Activated CD4-positive, CD25-positive, alpha-beta regulatory T cell (primary cell): ENCODE results near the gene GOSR2.
A peak's percentile ranks its signal among the peaks of the same experiment; 100 is the strongest.

Source experiments
- DNase-seq, 4 experiments: peaks; one replicate each; lab custom pipeline; 2025; lab: John Stamatoyannopoulos, UW

Gene GOSR2

DNA sequence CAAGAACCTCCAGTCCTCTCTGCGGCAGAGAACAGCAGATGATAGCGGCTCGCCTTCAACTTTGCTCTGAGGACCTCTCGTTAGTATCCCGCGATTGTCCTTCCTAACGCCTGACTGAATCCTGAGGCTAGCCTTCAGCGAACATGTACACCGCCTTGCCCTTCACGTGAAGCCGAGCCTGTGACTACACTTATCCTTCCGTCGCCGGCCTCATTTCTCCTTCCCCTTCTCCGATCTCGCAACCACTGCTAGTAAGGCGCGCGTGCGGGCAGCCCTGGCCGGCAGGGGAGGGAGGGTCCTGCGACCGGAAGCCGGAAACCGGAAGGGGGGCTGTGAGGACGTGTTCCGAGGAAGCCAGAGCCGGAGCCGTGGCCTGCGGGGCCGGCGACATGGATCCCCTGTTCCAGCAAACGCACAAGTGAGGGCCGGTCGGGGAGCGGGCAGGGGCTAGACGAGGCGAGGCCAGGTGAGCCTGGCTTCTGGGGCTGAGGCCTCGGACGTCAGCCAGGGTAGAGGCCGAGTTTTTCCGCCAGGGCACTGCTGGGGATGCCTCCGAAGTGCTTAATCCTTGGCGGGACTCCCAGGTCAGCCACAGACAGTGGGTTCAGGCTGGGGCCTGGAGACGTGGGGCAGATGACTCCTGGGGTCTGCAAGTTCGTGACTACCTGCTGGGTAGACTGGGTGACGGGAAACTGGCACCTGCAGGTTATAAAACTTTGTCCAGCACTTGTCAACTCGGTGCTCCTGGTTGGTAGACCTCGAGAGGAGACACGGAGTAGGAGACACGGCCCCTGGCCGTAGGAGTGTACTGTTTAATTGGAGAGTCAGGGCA, at the start of gene GOSR2:
Gene GOSR2, plus strand, starts transcription at position 357 of the 832 bp plus-strand sequence. Its CDS starts 33 bp downstream, at position 390.
- DNase-seq: peak; percentile 79 to 86 (median 84)

DNA sequence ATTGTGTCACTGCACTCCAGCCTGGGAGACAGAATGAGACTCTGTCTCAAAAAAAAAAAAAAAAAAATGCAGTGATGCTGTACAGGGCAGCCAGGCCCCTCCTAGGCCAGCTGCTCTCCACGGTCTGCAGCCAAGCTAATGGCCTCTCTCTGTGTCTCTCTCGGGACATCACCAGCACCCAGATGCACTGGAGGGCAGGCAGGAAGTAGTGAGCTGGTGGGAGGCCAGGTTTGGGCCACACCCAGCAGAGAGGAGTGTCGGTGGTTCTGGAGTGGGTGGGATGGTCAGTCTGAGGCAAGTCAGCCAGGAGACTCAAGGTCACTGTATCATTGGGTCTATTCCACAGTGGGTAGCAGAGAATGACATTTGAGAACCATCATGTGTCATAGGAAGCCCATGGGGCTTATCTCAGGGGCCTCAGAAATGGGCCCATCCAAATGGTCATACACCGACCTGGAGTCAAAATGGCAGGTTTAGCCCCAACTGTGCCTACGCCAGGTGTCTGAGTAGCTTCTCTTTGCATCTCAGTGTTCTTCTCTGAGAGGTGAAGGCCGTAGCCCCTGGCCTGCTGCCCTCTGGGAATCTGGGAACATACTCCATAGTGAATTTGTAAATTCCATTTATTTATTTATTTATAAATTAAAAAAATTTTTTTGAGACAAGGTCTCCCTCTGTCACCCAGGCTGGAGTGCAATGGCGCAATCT, 48.9 kb upstream of the GOSR2 start:
- no peak for DNase-seq

DNA sequence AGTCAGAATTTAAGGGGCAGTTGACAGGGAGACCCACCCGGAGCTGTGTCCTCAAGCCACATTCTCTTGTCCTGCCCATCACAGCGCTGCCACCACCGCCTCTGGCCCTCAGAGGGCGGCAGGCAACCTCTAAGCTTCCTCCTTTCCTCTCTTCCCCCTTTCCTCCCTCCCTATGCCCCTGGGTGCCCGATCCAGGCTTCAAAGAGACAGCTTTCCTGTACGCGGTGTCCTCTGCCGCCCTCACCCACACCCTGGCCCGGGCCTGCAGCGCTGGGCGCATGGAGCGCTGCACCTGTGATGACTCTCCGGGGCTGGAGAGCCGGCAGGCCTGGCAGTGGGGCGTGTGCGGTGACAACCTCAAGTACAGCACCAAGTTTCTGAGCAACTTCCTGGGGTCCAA, 48.1 kb upstream of the GOSR2 start:
- DNase-seq: no peak

DNA sequence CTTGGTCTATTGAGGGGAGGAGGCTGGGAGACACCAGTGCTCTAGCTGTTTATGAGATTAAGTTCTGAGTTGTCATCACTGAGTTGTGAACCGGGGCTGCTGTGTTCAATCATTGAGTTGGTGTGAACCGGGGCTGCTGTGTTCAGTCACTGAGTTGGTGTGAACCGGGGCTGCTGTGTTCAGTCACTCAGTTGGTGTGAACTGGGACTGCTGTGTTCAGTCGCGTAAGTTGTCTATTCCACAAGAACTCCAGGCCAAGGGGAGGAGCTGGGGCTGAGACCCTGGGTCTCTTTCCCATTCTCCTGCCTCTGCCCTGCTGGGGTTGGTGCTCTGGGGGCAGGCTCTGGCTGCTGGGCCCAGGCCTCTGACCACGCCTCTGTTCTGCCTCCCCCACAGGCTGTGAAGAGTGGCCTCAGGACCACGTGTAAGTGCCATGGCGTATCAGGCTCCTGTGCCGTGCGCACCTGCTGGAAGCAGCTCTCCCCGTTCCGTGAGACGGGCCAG, 47.1 kb upstream of the GOSR2 start:
- no peak for DNase-seq

DNA sequence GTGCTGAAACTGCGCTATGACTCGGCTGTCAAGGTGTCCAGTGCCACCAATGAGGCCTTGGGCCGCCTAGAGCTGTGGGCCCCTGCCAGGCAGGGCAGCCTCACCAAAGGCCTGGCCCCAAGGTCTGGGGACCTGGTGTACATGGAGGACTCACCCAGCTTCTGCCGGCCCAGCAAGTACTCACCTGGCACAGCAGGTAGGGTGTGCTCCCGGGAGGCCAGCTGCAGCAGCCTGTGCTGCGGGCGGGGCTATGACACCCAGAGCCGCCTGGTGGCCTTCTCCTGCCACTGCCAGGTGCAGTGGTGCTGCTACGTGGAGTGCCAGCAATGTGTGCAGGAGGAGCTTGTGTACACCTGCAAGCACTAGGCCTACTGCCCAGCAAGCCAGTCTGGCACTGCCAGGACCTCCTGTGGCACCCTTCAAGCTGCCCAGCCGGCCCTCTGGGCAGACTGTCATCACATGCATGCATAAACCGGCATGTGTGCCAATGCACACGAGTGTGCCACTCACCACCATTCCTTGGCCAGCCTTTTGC, 46.5 kb upstream of the GOSR2 start:
- no peak for DNase-seq

DNA sequence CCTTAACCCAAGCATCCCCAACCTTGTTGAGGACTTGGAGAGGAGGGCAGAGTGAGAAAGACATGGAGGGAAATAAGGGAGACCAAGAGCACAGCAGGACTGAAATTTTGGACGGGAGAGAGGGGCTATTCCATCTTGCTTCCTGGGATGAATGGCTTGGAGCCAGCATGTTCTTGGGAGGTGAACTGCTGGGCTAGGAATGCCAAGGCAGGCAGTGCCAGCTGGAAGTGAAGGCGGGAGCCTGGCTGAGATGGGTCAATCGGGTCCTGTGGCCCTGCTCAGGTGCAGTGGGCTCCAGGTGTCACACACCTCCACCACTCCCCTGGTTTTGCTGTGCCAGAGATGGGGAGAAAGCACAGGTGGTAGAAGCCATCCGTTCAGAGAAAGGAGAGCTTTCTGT, 46.0 kb upstream of the GOSR2 start:
- DNase-seq: no peak

DNA sequence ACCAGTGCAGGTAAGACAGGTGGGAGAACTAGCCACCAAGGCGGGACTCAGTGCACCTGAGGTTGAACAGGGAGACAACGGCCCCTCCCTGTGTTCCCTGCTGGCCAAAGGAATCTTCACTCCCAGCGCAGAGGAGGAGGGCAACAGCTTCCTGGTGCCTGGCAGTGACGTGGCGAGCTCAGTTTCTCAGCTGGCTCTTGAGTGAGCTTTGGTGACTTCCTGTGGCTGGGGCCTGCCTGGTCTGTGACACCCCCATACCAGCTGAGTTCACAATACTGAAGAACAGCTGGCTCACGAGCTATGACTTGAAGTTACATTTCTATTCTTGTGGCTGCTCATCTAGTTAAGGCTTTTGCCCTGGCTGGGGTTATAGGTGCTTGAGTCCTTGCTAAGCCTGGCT, 45.5 kb upstream of the GOSR2 start:
- no peak for DNase-seq

DNA sequence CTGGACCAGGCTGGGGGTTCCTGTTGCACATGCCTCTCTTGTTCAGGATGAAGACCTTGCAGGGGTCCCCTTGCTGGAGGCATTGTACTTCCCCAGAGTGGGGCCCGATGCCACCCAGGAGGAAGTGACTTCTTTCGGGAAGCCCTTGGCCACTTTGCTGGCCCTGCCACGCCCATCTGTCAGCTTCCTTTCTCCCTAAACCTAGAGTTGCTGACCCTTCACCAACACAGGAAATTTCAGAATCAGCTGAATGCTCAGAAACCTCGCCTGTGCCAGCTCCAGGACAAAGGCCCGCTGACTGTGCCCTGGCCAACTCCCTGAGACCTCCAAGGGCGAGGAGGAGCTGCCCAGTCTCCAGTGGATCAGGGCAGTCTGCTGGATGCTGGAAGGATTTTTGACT, 44.9 kb upstream of the GOSR2 start:
- no peak for DNase-seq

DNA sequence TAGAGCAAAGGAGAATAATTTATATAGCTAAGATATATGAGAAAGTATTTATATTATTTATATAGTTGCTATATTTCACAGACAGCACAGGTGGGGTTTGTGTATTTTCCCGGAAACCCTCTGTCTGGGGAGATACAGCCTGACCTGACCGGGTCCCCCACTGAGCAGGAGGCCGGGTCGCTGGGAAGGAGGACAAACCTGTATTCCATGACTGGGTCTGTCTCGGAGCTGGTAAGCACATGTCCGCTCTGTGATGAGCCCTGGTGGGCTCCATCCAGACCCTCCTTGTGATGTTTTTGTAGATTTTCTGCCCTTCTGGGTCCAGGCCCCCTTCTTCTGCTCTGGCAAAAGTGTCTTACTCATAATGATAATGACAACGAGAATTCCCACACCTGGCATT, 43.9 kb upstream of the GOSR2 start:
- no peak for DNase-seq

DNA sequence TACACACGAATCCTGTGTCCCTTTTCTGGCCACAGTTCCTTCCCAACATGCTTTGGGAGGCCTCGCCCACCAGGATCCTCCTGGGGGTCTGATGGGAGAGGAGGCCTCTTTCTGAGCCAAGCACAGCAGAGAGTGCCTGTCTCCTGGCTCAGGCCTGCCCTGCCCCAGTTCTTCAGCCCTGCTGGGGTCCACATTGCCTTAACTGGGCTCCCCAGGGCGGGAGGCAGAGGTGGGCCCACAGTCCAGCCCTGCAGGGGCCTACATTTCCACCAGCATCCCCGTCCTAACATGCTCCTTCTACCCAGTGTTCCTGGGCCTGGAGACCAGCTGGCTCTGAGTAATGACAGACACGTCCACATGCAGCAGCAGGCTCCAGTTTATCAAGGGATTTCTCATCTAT, 41.9 kb upstream of the GOSR2 start:
- DNase-seq: no peak

DNA sequence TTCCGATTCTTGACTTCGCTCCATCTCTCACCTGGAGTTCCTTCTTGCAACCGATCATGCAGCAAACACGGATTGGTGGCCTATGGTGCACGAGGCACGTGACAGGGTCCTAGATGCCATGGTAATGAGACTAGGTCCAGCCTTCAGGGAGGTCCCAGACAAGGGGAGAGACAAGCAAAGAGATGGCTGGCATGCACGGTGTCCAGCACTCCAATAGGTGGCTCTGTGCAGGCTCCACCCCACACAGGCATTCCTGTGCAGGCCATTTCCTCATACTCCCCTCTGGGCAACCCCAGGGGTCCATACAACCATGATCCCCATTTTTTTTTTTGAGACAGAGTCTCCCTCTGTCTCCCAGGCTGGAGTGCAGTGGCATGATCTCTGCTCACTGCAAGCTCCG, 40.3 kb upstream of the GOSR2 start:
- no peak for DNase-seq

DNA sequence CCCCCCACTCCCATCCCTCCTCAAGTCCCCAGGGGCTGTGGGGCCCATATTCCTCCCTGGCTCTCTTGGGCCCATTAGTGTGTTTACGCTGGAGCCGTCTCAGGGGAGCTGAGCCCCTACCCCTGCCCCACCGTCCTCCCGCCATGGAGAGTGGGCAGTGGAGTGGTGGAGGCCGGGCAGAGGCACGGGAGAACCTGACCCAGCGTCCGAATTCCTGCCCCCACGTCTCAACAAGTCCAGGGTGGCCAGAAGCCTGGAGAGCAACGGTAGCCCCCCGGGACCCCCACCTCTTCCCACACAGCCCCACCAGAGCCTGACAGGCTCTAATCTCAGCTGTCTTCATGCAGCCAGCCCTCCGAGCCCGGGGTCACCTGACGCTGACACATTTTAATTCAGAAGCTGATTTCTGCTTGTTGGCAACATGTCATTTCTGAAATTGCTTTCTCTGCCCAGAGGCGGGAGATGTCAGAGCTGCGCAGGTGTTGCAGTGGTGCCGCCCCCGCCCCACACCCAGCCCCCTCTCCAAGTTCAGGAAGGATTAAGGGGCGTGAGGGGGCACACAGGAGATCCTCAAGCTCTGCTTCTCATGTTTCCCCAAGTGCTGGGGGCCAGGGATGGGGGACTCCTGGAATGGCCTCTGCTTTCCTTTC, 39.0 kb upstream of the GOSR2 start:
- no peak for DNase-seq

DNA sequence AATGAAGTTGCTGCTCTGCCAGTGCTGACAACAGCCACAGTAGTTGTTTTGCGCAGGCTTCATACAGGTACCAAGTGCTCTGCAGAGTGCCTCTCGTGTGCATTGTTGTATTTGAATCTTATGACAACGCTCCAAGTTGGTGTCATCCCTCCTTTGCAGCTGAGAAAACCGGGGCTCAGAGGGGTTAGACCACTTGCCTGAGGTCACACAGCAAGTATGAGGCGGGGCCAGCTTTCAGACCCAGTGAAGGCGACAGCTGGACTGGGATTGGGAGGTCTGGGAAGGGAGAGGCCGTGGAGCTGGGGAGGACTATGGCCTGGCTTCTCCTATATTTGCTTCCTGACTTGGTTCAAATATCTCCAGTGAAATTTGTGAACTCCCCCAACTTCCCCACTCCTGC, 38.4 kb upstream of the GOSR2 start:
- DNase-seq: no peak

DNA sequence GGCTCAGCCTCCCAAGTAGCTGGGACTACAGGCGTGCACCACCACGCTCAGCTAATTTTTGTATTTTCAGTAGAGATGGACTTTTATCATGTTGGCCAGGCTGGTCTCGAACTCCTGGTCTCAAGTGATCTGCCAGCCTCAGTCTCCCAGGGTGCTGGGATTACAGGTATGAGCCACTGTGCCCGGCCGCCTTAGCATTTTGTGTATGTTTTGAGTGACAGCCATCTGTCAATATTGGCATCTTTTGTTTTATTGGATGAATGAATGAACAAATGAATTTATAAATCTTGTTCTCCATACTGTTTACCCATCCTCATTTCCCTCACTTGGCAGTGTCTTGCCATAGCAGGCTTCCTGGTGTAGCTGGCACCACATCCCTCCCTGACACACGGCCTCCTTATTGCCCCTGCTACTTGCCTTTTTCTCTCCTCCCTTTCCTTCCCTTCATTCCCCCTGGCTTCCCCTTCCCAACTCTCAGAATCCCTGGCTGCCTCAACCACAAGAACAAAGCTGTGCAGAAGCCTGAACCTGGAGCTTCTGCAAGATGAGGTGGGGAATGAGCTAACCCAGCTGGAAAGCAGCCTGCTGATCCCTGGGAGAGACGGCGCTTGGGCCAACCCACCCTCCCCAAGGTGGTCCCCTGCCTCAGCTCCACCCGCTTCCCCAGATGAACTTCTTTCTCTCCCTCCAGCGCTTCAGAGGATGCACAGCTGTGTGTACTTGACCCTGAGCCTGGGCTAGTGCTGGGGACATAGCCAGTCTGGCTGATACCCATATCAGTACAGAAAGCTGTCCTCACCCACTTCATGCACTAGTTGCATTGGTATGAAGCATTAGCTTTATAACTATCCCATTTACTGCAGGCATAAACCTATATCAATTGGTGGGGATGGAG, 37.3 kb upstream of the GOSR2 start:
- no peak for DNase-seq

DNA sequence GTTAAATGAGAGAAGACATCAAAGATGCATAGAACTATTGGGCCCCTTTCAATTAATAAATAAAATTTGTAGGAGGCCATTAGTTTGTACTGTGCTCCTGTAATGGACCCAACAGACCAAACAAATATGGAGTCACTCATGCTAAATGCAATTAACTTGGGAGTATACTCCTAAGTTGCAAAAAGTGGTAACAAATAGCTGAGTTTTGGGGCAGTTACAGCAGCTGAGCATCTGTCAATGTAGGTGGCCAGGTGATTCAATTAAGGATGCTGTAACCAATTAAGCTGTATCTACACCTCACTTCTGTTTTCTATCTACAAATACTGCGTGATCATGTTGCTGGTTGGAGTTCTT, 36.7 kb upstream of the GOSR2 start:
- no peak for DNase-seq

DNA sequence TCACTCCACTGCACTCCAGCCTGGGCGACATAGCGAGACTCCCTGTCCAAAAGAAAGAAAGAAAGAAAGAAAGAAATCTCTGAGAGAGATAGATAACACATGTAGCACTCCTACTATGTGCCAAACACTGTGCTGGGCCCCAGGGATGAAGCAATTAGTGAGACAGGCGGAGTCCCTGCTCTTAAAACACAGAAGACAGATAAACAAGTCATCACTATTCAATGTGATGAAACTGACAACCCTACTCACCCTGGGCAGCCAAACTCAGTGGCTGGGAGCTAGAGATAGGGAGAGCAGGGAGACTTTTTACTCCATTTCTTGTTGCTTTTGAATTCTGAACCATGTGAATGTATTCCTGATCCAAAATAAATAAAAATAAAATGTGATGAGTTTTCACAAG, 35.2 kb upstream of the GOSR2 start:
- no peak for DNase-seq

DNA sequence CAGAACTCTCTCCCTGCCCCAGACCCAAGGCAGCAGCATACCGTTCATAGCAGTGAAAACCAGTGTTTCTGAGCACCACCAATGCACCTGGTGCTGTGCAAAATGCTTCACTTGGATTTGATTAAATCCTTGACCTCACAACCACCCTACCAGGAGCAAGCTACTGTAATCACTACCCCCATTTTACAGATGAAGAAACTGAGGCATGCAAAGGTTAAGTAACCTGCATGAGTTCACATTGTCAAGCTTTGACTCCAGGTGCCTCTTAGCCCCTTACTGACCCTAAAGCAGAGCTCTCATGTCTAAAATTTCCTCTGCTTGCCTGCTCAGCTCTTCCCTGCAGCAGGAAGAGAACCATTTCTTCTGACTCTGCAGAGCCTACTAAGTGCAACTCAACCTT, 34.2 kb upstream of the GOSR2 start:
- DNase-seq: no peak

DNA sequence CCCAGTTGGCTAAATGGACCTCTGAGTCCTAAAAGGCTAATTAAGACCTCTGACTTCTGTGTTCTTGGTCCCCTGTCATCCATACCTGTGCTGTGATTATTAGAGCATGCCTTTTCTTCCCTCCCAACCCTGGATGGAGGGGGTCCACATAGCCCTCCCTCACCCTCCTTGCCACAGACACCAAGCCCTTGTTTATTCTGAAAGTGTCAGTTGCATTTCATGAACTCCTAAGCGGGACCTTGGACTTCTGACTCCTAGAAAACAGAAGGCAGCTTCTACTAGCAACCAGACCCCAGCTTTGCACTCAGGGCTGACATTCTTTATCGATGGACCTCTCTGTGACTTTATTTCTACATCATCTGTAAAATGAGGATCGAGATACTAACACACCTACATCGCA, 33.4 kb upstream of the GOSR2 start:
- no peak for DNase-seq

DNA sequence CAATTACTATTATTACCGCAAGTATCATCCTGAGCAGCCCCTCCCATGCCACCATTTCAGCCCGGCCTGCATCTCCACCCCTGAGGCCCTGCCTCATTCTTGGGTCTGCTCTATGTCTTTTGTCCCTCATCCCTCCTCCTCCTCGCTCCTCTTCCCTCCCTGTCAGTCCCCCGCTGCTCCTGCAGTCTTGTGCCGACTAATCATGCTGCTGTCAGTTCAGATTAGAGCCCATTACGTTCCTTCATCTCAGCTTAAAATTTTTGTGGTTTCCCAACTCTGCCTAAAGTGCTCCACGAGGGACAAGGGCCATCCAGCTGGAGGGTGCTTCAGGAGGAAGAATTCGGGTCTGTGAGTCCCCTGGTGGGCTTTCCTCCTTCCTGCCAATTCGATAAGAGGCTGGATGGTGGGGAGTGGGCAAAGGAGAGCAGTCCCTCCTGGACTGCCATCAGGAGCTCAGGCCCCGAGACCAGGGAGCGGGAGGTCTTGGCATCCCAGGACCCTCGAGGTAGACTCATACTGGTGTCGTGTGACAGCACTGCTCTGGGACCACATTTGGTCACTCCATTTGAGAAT, 32.9 kb upstream of the GOSR2 start:
- no peak for DNase-seq

DNA sequence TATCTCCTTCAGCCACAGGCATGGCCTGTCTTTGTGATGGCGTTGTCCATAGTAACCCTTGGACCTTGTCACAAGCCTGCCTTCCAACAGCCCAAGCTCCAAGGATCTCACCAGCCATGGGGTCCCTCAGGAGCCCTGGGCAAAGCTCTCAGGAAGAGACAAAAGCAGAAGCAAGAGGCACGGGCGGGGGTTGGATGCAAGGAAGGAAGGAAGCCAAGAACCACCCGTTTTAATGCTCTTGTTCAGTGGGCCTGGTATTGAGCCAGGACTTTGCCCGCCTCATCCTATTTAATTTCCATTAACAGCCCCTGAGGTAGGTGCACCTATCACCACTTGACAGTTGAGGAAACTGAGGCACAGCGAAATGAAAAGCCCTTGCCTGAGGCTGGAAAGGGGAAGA, 32.3 kb upstream of the GOSR2 start:
- DNase-seq: no peak

DNA sequence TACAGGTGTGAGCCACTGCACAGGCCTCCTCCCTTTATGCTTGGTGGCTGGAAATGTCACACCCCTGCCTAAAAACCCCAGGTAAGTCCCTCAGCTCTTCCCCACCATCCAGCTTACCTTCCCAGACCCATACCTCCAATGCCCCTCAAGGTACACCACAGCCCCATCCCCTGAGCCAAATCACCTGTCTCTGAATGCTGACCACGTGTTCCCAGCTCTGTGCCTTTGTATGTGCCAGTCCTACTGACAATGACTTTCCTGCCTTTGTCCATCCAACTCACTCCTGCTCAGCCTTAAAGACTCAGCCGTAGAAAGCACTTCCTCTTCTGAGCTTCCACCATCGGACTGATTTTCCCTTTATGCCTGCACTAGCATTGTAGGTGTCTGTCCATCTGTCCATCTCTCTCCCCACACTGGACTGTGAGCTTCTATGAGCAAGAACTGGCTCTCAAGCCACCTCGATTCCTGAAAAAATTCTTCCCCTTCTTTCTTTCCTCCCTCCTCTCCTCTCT, 30.7 kb upstream of the GOSR2 start:
- DNase-seq: no peak
